Activated T-cell treated with anti-CD3 and anti-CD28 coated beads, Interleukin-2, amount 50 U/mL, for 48 hours (primary cell): Measurements from ENCODE around the gene C5orf63.
"Not testable (repeated sequence)": the region's sequence is repeated elsewhere in the genome, so short reads cannot be mapped to it uniquely, and the experiment has no call there.

Experiments used
- DNase-seq, 2 experiments: peaks; one replicate each; pipeline ENCODE4 v3.0.0-alpha.2; 2020

C5orf63 gene

DNA sequence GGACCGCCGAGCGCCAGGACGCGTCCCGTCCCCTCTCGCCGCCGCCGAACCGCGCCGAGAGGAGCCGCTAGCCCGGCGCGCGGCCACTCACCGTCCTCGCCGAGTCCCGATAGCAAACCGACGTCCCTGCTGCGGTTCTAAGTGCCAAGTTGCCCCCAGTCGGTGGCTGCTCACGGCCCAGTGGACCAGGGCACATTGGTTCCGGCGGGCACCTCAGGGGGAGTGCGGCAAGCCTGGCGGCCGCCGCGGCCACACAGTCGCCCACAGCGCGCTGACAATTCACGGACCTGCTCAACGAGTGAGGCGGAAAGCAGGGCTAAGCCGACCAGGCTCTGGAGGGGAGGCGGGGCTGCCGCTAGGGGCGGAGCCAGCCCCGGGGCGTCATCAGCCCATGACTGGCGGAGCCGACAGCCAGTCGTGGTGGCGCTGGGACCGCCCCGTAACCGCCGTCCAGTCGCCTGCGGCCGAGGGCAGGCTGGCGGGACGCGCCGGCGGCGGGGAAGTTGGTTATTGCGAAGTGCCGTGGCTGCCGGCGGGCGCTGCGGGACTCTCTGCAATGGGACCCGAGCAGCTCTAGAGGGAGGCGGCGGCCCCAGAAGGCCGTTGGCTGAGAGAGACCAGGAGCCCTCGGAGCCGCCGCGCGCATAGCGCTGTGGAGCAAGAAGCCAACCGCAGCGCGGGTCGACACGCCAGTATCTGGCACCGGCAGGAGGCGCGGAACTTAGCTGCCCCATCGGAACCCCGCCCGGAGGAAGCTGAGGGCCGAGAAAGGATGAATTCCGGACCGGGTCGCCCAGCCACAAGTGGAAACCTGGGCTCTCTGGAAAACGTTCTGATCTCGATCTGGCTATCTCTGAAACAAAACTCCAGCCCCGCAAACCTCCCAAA lies 42.8 kb downstream of the C5orf63 start, which contains the start of gene MARCHF3:
MARCHF3 (minus strand) TSS at position 300 of the 888 bp plus-strand sequence. CDS start 112,387 bp downstream, outside the sequence.
- peak; percentile 95 to 97 for DNase-seq

DNA sequence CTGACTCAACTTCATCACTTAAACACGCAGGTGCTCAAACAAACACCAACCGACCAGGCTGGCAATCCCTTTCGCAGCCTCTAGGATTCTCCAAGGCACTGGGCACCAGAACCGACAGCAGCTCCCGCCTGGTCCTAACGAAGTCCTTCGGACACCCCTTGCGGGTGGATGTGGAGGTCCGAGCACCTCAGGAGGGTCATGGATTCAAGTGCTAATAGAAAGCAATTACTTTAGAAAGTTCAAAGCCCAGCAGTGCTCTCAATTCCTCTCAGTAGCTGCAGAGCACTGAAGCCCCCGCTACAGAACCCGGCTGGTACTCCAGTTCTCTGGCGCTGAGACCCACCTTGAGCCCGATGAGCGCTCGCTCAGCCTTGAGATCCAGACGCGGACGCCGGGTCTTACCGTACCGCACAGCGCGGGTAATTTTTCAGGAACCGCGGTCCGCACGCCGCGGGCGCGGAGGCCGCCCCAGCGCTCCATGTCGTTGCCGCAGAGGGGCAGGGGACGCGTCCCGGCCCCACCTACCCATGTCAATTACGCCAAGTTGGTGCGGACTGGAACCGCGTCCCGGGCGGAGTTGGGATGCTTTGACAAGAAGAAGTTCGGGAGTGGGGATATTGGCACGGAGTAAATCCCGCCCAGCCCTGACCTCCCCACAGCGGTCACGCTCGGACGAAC lies 43.6 kb downstream of the C5orf63 start:
- DNase-seq = peak; percentile 69 to 71

DNA sequence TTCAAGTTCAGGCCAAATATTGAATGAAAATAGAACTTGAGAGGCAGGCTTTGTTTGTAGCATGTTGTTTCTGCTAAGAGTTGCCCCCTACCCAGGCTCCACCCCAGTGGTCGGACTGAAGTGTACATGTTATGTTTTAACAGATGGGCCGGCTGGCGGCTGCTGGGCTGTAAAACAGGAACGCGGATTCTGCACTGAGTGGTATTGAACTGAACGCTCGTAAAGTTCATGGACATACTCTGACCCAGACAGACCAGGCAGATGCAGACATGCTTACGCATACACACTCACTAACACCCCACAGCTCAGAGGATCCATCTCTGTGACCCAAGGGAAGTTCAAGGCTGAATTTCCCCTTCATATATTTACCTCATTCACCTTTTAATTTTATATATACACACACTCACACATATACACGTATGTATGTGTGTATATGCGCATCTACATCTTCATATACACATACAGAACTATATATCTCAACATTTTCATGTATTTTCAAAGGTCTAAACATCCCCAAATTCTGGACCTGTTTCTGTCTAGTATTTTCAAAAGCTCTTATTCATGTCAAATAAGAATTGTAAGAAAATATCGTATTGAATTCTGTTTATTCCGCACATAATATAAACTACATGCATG lies 44.4 kb downstream of the C5orf63 start:
- no peak for DNase-seq

DNA sequence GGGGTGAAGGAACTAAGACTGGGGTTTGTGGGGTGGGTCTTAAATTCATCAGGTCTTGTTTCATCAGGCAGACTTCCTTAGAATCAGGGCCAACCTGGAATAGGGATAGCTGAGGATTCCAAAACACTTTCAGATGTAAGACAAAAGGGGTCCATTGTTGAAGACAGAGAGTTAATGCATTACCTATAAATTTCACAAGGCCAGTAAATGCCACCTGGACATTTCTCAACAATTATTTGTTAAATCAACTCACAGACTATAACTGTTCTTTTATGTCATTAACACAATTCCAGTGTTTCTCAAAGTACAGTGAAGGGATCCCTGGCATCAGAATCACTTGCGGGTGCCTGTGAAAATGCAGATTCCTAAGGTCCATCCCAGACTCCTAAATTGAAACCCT lies 45.8 kb downstream of the C5orf63 start:
- DNase-seq = no peak

DNA sequence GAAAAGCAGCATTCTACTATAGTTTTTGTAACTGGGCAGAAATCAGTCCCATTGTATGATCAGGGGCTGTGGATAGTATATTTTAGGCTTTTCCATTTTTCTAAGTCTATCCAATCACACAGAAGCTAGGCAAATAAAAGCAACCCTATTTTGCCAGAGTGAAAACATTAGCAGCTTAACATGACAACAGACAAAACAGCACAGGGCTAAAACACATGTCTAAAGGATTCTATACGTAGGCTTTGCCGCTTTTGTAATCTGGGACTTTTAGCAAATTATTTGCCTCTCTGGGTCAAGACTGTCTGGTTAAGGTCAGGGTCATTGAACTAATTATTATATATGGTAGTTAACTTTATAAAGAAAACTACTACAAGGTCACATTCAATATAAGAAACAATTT lies 47.1 kb downstream of the C5orf63 start:
- DNase-seq = no peak

DNA sequence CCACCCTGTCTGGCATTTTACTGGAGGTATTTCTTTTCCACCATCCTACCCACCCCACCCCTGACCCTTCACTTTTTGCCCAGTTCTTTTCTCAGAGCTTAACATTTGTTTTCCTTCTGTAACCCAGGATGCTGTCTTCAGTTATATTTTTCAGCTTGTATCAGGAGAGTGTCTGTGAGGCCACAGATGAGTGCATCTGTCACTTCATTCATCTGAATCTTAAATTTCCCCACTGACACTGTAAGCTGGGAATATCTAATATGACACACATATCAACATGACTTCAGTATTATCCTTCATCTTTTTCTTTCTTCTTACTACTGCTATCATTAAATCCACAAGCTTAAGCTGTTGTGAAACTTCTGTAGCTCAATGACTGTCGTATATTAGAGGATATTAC lies 47.8 kb downstream of the C5orf63 start:
- no peak for DNase-seq

DNA sequence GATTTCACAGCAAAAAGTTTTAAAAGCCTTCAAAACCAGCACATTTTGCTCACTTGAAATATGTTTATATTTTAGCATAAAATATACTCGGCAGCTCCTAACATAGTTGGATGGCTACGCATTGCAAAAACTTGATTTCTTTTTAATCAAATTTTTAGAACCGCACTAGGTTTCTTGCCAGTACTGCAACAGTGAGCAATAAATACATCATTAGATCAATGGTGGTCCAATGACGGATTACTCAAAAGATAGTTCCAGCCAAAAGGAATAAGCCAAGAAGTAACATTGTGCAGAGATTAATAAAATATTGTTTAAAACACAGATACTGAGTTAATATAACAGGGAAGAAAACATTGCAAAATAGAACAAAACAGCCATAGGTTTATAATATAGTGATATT lies 48.5 kb downstream of the C5orf63 start:
- DNase-seq = no peak

DNA sequence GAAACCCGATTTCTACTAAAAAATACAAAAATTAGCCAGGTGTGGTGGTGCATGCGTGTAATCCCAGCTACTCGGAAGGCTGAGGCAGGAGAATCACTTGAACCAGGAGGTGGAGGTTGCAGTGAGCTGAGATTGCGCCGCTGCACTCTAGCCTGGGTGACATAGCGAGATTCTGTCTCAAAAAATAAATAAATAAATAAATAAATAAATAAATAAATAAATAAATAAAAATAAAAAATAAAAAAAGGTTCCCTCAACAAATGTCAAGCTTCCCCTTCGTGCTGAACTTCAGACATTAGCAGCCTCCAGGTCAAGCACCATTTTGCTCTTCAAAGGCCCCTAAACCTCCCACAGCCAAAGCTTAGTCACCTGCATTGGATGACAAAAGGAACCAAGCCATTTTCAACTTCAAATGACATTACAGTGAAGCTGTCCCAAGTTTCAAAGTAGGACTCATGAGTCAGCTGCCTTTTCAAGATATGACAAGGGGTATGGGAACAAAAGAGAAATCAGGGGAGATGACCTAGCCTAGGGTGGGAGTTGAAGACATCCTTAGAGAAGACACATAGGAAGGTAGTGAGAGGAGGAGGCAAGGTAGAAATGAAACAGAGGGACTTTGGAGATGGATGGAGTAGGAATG lies 49.6 kb downstream of the C5orf63 start:
- DNase-seq = not testable (repeated sequence)

DNA sequence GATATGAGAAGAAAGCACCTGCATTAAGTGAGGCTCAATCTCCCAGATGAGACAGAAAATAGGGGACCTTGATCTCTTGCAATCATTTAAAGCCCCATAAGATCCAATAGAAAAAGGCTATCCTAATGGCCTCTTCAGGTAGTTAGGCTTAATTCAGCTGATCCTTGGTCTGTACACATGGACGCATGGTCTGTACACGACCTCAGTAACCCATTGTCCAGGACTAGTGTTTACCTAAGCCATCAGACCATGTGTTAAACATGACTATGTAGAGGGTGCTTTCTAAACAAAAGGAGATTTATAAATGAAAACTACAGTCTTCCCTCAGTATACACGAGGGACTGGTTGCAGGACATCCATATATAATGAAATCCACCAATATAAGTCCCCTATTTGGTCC lies 50.5 kb downstream of the C5orf63 start:
- DNase-seq = no peak

DNA sequence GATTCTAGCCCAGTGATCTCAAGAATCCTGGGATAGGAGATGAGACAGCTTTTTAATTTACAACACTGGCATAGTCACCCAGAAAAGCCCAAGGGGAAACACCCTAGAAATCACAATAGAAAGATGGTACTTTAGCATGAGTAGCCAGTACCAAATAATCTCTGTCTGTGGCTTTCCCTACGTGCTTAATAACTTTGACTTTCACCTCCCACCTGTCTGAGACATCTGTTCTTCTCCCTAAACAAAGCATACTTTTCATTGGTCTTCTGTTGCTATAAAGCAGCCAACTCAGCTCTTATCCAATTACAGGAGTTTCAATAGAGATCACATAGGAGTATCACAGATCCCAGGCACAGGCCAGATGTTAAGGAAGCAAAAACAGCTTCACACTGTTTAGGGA lies 53.4 kb downstream of the C5orf63 start:
- no peak for DNase-seq

DNA sequence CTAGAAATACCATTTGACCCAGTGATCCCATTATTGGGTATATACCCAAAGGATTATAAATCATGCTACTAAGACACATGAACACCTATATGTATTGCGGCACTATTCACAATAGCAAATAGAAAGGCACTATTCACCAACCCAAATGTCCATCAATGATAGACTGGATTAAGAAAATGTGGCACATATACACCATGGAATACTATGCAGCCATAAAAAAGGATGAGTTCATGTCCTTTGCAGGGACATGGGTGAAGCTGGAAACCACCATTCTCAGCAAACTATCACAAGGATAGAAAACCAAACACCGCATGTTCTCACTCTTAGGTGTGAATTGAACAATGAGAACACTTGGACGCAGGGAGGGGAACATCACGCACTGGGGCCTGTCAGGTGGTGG lies 56.6 kb downstream of the C5orf63 start:
- DNase-seq = not testable (repeated sequence)

DNA sequence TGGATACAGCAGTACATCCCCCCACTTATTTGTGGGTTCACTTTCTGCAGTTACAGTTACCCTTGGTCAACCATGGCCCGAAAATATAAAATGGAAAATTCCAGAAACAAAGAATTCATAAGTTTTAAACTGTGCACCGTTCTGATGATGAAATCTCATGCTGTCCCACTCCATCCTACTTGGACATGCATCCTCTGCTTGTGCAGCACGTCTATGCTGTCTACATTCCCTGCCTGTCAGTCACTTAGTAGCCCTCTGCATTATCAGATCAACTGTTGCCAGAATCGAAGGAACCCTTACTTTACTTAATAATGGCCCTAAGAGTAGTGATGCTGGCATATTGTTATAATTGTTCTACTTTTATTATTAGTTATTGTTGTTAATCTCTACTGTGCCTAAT lies 57.6 kb downstream of the C5orf63 start:
- DNase-seq = no peak

DNA sequence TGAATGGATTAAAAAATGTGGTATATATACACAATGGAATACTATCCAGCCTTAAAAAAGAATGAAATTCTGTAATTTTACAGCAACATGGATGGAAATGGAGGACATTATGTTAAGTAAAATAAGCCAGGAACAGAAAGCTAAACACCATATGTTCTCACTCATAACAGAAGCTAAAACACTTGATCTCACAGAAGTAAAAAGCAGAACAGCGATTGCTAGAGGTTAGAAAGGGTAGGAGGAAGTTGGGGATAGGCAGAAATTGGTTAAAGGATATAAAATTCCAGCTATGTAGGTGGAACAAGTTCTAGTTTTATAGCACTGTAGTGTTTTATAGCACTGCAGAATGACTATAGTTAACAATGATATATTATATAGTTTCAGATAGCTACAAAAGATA lies 58.7 kb downstream of the C5orf63 start:
- no peak for DNase-seq

DNA sequence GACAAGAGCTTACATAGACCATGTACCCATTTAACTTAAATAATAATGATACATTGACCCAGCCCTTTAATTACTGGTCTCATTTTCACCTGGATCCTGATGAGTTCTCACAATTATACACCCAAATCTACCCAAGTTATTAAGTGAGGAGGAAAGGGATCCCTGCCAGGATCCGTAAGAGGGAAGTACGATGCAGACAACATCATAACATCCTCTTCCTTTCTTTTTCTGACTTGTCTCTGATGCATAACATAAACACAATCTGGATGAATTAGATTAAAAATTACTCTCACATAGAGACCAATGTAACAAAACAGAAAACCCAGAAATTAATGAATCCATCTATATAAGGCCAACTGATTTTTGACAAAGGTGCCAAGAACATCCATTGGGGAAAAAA lies 59.9 kb downstream of the C5orf63 start:
- DNase-seq = no peak

DNA sequence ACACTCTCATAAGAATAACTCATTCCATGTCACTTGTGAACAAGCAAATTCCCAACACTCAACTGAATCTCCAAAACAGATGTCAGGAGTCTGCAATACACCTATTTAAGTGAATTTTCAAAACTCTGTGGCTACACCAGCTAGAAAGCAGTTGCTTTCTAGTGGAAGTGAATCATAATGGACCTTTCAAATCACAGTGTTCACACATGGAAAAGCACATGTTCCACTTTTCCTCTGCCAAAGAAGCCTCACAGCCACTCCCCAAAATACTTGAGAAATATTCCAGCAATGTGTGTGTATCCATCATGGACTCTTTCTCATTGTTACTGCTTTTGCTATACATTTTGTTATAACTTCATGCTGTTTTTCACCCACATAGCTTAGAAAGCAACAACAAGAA lies 60.4 kb downstream of the C5orf63 start:
- DNase-seq = no peak

DNA sequence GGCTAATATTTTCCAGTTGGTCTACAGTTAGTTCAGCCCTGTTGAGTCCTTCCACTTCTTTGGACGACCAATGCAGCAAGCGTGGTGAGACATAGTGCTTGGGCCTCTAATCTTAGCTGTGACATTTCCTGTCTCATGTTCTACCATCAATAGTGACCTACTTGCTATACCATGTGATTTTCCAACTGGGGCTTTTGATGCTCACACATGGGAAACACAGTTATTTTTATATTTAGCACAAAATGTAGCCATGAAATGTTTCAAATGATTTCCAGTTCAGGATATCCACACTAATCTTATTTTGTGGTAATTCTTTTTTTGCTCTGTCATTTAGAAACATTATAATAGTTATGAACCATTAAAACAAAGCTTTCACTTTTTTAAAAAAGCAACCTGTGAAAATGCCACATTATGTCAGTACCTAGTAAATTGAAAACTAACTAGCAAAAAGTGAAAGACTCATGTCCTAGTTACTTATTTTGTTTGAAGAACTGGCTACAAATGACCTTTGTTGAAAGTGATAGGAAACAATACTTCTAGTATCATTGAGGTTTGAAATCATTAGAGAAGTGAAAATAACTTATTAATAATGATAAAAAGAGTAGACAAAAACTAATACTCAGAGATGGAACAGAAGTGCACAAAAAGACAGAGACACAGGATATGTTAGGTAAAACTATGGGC lies 61.2 kb downstream of the C5orf63 start:
- no peak for DNase-seq

DNA sequence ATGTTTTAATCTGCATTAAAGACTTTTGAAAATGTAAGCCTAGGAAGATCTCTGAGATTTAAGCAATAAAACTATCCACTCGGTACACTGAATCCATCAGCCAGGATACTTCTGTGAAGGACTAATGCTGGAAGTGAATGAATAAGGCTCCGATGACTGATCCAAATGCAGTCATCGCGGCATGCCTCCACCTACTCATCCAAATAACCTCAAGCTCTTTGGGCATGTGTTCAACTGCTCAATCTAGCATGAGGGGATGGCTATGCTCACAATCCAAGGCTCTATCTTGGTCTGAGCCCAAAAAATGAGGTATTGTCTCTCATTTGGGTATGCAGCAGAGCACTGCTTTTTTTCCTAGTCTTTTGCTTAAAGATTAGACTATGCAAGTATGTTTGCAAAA lies 62.1 kb downstream of the C5orf63 start:
- no peak for DNase-seq

DNA sequence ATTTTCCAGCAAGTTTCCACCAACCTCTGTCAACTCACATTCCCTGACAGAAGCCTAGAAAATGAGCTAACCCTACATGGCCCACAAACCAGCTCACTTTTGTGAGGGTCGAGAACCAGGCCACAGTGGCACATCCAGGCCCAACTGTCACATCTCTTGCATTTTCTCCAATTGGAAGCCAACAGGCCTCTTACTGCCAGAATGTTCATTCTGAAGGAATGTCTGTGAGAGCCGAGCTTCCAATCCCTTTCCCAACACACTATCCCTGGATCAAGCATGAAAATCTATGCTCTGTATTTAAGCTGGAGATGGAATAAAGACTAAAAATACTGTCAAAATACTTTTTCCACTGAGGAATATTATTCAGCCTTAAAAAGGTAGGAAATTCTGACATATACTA lies 62.9 kb downstream of the C5orf63 start:
- DNase-seq = no peak

DNA sequence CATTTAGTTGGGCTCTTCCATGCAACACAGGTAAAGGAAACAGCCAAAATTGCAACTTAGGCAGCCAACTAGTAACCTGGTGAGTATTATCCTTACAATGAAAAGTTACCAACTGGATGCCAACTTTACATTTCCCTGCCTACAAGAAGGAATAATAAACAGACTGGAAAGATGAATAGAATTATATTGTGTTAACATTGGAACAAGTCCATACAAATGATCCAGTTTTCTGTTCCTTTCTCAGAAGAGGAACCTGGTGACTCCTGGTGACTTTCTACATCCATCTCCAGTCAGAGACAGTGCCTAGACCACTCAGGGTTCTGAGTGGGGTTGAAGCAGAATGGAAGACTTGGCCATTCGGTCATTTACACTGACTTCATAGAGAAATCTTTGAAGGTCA lies 63.5 kb downstream of the C5orf63 start:
- DNase-seq = no peak

DNA sequence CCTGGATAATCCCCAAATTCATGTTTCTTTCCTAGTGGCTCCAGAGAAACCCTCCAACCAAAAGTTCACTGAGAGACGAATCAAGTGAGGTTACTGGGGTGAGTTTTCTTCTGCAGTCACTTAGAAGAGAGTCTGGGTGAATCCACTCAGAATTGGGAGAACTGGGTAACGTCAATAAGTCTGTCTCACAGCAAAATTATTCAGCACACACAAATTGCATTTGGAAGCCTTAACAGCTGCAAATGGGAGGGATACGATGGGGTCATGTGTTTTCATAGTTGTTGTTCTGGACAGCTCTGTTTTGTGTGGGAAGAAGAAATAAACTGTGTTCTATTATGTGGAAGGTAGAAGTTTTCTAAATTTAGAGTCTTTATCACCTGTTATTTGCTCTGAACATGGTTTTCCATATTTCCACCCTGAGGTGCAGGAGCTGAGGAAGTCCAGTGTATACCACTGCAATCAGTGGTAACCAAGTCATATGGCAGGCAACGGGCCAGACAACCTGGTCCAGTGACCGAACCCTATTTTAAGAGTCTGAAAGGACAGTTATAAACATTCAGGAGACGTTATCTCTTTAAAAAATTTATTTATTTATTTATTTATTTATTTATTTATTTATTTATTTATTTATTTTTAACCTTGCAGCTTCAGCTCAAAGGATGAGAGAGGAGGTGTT lies 64.9 kb downstream of the C5orf63 start:
- no peak for DNase-seq

DNA sequence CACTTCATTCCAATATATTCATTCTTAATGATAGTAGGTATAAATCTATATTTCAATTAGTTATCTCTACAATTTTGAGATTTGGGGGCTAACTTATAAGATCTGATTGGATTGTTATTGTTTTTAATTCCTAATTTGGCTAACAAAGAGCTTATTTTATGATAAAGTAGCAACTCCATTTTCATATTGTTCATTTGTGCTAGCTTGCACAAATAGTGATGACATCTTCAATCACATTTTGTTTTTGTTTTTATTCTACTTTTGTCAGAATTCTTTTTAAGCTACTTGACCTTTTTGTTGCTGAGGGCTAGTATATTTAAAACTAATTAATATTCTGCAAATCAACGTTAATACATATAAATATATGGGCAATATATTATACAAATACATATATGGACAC lies 65.8 kb downstream of the C5orf63 start:
- DNase-seq = no peak

DNA sequence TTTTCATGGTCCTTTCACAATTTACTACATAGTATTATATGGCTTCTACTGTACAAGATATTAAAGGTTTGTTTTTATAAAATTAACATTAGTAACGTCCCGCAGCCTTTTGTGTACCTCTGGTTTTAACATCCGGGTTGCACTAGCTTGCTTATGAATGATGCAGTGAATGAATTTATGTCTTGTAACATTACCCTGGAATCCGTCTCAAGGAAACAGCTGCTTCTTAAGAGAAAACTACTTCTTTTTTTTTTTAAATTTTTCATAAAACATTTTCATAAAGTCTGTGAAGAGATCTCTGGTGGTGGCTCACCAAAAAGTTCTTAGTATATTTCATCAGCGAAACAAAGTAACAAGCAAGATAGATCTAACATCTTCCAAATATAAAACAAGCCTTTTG lies 66.6 kb downstream of the C5orf63 start:
- DNase-seq = no peak
